HEK293 (cell line): ENCODE measurements around the gene PHYHD1.

ENCODE experiments used
- CTCF ChIA-PET: fragments of 350-600 bp; formaldehyde crosslinking; extraction: SDS; loops from one replicate; lab custom pipeline; 2021; ENCODE audit warnings: antibody characterized with exemption; lab: Yijun Ruan, JAX
- POLR2A ChIA-PET: fragments of 300-600 bp; formaldehyde crosslinking; extraction: SDS; loops from one replicate; lab custom pipeline; 2020; ENCODE audit warnings: antibody characterized with exemption, inconsistent platforms; lab: Yijun Ruan, JAX
- H3K27ac ChIP-seq: fragments of 200-500 bp; sonication (Bioruptor generic); 2 replicates; pipeline ENCODE4 v1.5.1; 2014; ENCODE audit warnings: low read depth, low read length, control low read depth, inconsistent platforms; ENCODE audit errors: extremely low read depth
- H3K36me3 ChIP-seq, 2 experiments: fragments of 200-500 bp in 1 of 2; sonication (Bioruptor generic) in 1 of 2; 1 replicate in 1 of 2; 2 replicates in 1 of 2; pipeline ENCODE4 v1.5.1; 2014 to 2017; ENCODE audit warnings: inconsistent platforms in 2 of 2, low read length in 2 of 2; ENCODE audit not compliant: control insufficient read depth in 2 of 2, insufficient read depth in 1 of 2
- H3K4me1 ChIP-seq: fragments of 200-500 bp; sonication (Bioruptor generic); 2 replicates; pipeline ENCODE4 v1.5.1; 2014; ENCODE audit warnings: mild to moderate bottlenecking, low read length, inconsistent platforms; ENCODE audit not compliant: control insufficient read depth, insufficient read depth
- H3K4me3 ChIP-seq: 2 replicates; pipeline ENCODE4 v1.5.1; 2011; ENCODE audit warnings: low read depth, mild to moderate bottlenecking, control low read depth, low read length, moderate library complexity
- H3K9me3 ChIP-seq: fragments of 200-500 bp; sonication (Bioruptor generic); 2 replicates; pipeline ENCODE4 v1.5.1; 2014; ENCODE audit warnings: low read depth, low read length, inconsistent platforms; ENCODE audit not compliant: control insufficient read depth, insufficient read depth
- KLF16 ChIP-seq: fragments of 450-650 bp; formaldehyde crosslinking; IDR thresholded peaks from 2 replicates; pipeline ENCODE4 v1.5.1; 2017; ENCODE audit warnings: missing biosample characterization, missing genetic modification characterization
- KLF9 ChIP-seq: fragments of 450-650 bp; formaldehyde crosslinking; IDR thresholded peaks from 2 replicates; pipeline ENCODE4 v1.5.1; 2016; ENCODE audit warnings: missing biosample characterization, missing genetic modification characterization, low read depth
- OSR2 ChIP-seq: fragments of 450-650 bp; formaldehyde crosslinking; IDR thresholded peaks from 2 replicates; pipeline ENCODE4 v1.5.1; 2016; ENCODE audit warnings: missing biosample characterization, missing genetic modification characterization
- OVOL3 ChIP-seq: fragments of 450-650 bp; formaldehyde crosslinking; IDR thresholded peaks from 2 replicates; pipeline ENCODE4 v1.5.1; 2016; ENCODE audit warnings: missing biosample characterization, missing genetic modification characterization
- PRDM10 ChIP-seq: fragments of 450-650 bp; formaldehyde crosslinking; IDR thresholded peaks from 2 replicates; pipeline ENCODE4 v1.5.1; 2016; ENCODE audit warnings: missing biosample characterization, missing genetic modification characterization
- TSHZ1 ChIP-seq: fragments of 450-650 bp; formaldehyde crosslinking; IDR thresholded peaks from 2 replicates; pipeline ENCODE4 v1.5.1; 2016; ENCODE audit warnings: missing biosample characterization, missing genetic modification characterization, borderline replicate concordance
- WT1 ChIP-seq: fragments of 450-650 bp; formaldehyde crosslinking; IDR thresholded peaks from 2 replicates; pipeline ENCODE4 v1.5.1; 2016; ENCODE audit warnings: missing biosample characterization, missing genetic modification characterization
- ZBTB17 ChIP-seq: fragments of 450-650 bp; formaldehyde crosslinking; IDR thresholded peaks from 2 replicates; pipeline ENCODE4 v1.5.1; 2016; ENCODE audit warnings: missing biosample characterization, missing genetic modification characterization
- ZEB2 ChIP-seq: fragments of 450-650 bp; formaldehyde crosslinking; IDR thresholded peaks from 2 replicates; pipeline ENCODE4 v1.5.1; 2016; ENCODE audit warnings: missing biosample characterization, missing genetic modification characterization
- ZFP3 ChIP-seq: fragments of 450-650 bp; formaldehyde crosslinking; IDR thresholded peaks from 2 replicates; pipeline ENCODE4 v1.5.1; 2016; ENCODE audit warnings: low read depth, missing biosample characterization, missing genetic modification characterization
- ZNF148 ChIP-seq: fragments of 450-650 bp; formaldehyde crosslinking; IDR thresholded peaks from 2 replicates; pipeline ENCODE4 v1.5.0; 2017; ENCODE audit warnings: missing biosample characterization, missing genetic modification characterization, borderline replicate concordance
- ZNF266 ChIP-seq: fragments of 450-650 bp; formaldehyde crosslinking; IDR thresholded peaks from 2 replicates; pipeline ENCODE4 v1.5.1; 2016; ENCODE audit warnings: missing biosample characterization, missing genetic modification characterization, low read depth
- ZNF302 ChIP-seq: fragments of 450-650 bp; formaldehyde crosslinking; IDR thresholded peaks from 2 replicates; pipeline ENCODE4 v1.5.1; 2016; ENCODE audit warnings: missing biosample characterization, missing genetic modification characterization, low read depth
- ZNF530 ChIP-seq: fragments of 450-650 bp; formaldehyde crosslinking; IDR thresholded peaks from 2 replicates; pipeline ENCODE4 v1.5.1; 2016; ENCODE audit warnings: low read depth, missing biosample characterization, missing genetic modification characterization
- ZNF555 ChIP-seq: fragments of 450-650 bp; formaldehyde crosslinking; conservative IDR thresholded peaks from 2 replicates; pipeline ENCODE4 v1.5.1; 2017; ENCODE audit warnings: missing biosample characterization, mild to moderate bottlenecking, missing genetic modification characterization, inconsistent platforms
- ZNF558 ChIP-seq: fragments of 450-650 bp; formaldehyde crosslinking; IDR thresholded peaks from 2 replicates; pipeline ENCODE4 v1.5.1; 2016; ENCODE audit warnings: missing biosample characterization, missing genetic modification characterization
- ZNF785 ChIP-seq: fragments of 450-650 bp; formaldehyde crosslinking; IDR thresholded peaks from 2 replicates; pipeline ENCODE4 v1.5.1; 2016; ENCODE audit warnings: missing biosample characterization, missing genetic modification characterization

The PHYHD1 gene

GRCh38 chr9:128937310-128938165 is 16.8 kb downstream of the PHYHD1 start (continued):
- TF ChIP-seq PRDM10 (tag by site-specific recombination) (peak; percentile 73), ZNF558 (tag by site-specific recombination) (no peak), ZNF148 (tag by site-specific recombination) (no peak), KLF16 (tag by site-specific recombination) (no peak), ZNF785 (tag by site-specific recombination) (no peak), ZBTB17 (tag by site-specific recombination) (peak; percentile 68), ZNF555 (tag by site-specific recombination) (no peak), WT1 (tag by site-specific recombination) (no peak), TSHZ1 (no peak), KLF9 (tag by site-specific recombination) (no peak), OVOL3 (tag by site-specific recombination) (no peak)

- H3K4me3 ChIP-seq = no peak overlapping the region
- no peak overlapping the region for H3K27ac ChIP-seq
- H3K9me3 ChIP-seq = no peaks in the 10 kb centered on the region
- H3K4me1 ChIP-seq = no peaks in the 10 kb centered on the region
- TF ChIP-seq ZEB2 (tag by site-specific recombination) (no peak), ZNF266 (tag by site-specific recombination) (no peak), OSR2 (tag by site-specific recombination) (no peak), KLF9 (tag by site-specific recombination) (no peak), ZNF302 (tag by site-specific recombination) (no peak), ZFP3 (tag by site-specific recombination) (no peak), ZNF530 (no peak)
- CTCF ChIA-PET = interaction anchor here (0.6 to 9.1 kb wide), 2 partner anchors 12 to 1338 kb away, joined by 3 to 48 read pairs; no protein-coding TSS in a partner anchor
- peaks cover 0 to 3% of the 10 kb centered on the region in 2 experiments; a peak in 1 of 3 replicates for H3K36me3 ChIP-seq
- POLR2A ChIA-PET = interaction anchor here (0.6 to 1.0 kb wide), 2 partner anchors 8 to 89 kb away, joined by 3 to 4 read pairs; no protein-coding TSS in a partner anchor
These were observed 19.6 kb downstream of the PHYHD1 start for GRCh38 chr9:128940271-128940921.
